Measurements from ENCODE around the gene MMP26. TPM values are rescaled to one million over a fixed set of nuclear protein-coding genes. Genes with fewer than 3 reads are reported as not detected.
A peak's percentile ranks its signal among the peaks of the same experiment; 100 is the strongest.

The MMP26 gene
- total and polyA plus RNA-seq, 7 donors, result not detected

- H3K27ac ChIP-seq, result no peak overlapping the region
- H3K4me1 ChIP-seq, result peaks cover 0 to 13% (median 9%) of the 10 kb centered on the region in 4 donors
- H3K27me3 ChIP-seq, result no peaks in the 10 kb centered on the region
- no peaks in the 10 kb centered on the region for H3K9me3 ChIP-seq
- no peak overlapping the region for H3K4me3 ChIP-seq
- TF ChIP-seq POLR2A (IDR thresholded peaks at IDR 0.05) (no peak), CTCF (IDR thresholded peaks at IDR 0.05) (no peak), POLR2AphosphoS5 (IDR thresholded peaks at IDR 0.05) (no peak), EP300 (IDR thresholded peaks at IDR 0.05) (no peak)
- 73 to 78% methylated on average over 2 of the region's 2 CpGs for WGBS, 2 donors
- no peak for DNase-seq
- H3K36me3 ChIP-seq, result no peaks in the 10 kb centered on the region
- intact Hi-C loops (cut with DNase I), result no loop called here
Observed at GRCh38 chr11:4682623-4683419, 21.8 kb upstream of the MMP26 start.

- 80 to 83% methylated on average over 3 of the region's 3 CpGs for WGBS, 2 donors
- no peak for DNase-seq
- Histone ChIP-seq H3K36me3 (no peaks in the 10 kb centered on the region), H3K4me3 (no peak overlapping the region), H3K27ac (no peak overlapping the region), H3K4me1 (no peaks in the 10 kb centered on the region), H3K9me3 (no peaks in the 10 kb centered on the region), H3K27me3 (no peaks in the 10 kb centered on the region)
- intact Hi-C loops (cut with DNase I), result no loop called here
- TF ChIP-seq POLR2AphosphoS5 (IDR thresholded peaks at IDR 0.05) (no peak), EP300 (IDR thresholded peaks at IDR 0.05) (no peak), POLR2A (IDR thresholded peaks at IDR 0.05) (no peak), CTCF (IDR thresholded peaks at IDR 0.05) (no peak)
Observed at GRCh38 chr11:4684631-4685285, 19.8 kb upstream of the MMP26 start.

GRCh38 chr11:4695442-4695841, 9.1 kb upstream of the MMP26 start:
- no peak for DNase-seq
- peaks cover 0 to 34% (median 24%) of the 10 kb centered on the region in 4 donors for H3K4me1 ChIP-seq
- peak overlapping the region in 2 of 4 donors; percentile 26 to 39 for H3K4me3 ChIP-seq
- intact Hi-C loops (cut with DNase I), result loop anchor here (5.0 kb wide), 1 partner anchor 53 kb away; the partner anchor contains the start of gene OR51E1
- no peaks in the 10 kb centered on the region for H3K36me3 ChIP-seq
- no peaks in the 10 kb centered on the region for H3K9me3 ChIP-seq
- no peak for TF ChIP-seq EP300 (IDR thresholded peaks at IDR 0.05)
- no peak for TF ChIP-seq POLR2AphosphoS5 (IDR thresholded peaks at IDR 0.05)
- TF ChIP-seq CTCF (IDR thresholded peaks at IDR 0.05), result no peak
- no peak for TF ChIP-seq POLR2A (IDR thresholded peaks at IDR 0.05)
- 35 to 57% methylated on average over 1 of the region's 1 CpG for WGBS, 2 donors
- no peaks in the 10 kb centered on the region for H3K27me3 ChIP-seq
- peak overlapping the region in 2 of 4 donors; percentile 72 to 73 for H3K27ac ChIP-seq

GRCh38 chr11:4697585-4697984, 7.0 kb upstream of the MMP26 start, which contains the start of gene OR51E2:
Gene OR51E2, minus strand, starts transcription at chr11:4697853. Its CDS starts 15,142 bp downstream, at chr11:4682711.
- DNase-seq, result peak; percentile 71
- Histone ChIP-seq H3K9me3 (no peaks in the 10 kb centered on the region), H3K36me3 (no peaks in the 10 kb centered on the region), H3K4me1 (peaks cover 0 to 44% (median 24%) of the 10 kb centered on the region in 4 donors), H3K4me3 (peak within 1 kb of the TSS in 3 of 4 donors; percentile 2 to 39 (median 26)), H3K27ac (peak within 1 kb of the TSS in 3 of 4 donors; percentile 35 to 73 (median 72)), H3K27me3 (no peaks in the 10 kb centered on the region)
- intact Hi-C loops (cut with DNase I), result loop anchor here (5.0 kb wide), 1 partner anchor 55 kb away; the partner anchor contains the start of gene OR51E1
- TF ChIP-seq CTCF (IDR thresholded peaks at IDR 0.05) (no peak), POLR2AphosphoS5 (IDR thresholded peaks at IDR 0.05) (peak; percentile 32 to 41 (median 36)), EP300 (IDR thresholded peaks at IDR 0.05) (peak in 3 of 4 donors; percentile 6 to 44 (median 30)), POLR2A (IDR thresholded peaks at IDR 0.05) (no peak)
- WGBS, 2 donors, result 56 to 69% methylated on average over 3 of the region's 3 CpGs

Measured in sigmoid colon (tissue), 7 donors.